ENCODE results near the gene MIS18A.

The MIS18A gene

DNA sequence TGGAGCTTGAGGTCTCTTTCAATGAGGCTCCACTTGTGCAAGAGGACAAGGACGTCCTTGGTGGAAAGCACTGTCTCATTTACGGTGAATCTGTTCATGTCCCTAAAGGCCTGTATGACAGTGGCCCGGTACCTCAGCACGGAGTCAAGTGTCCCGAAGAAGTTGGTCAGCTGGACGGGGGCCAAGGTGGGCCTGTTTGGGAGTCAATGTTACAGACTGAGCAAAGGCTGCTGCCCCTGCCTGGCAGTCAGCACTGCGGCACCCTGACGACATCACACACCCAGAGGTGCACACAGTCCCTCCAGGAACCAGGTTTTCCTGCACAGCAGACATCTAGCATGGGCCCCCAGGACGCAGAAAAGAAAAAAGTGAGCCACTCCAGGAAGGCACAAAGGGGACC, 38.9 kb upstream of the MIS18A start:
- Histone ChIP-seq H3K27ac (no peak overlapping the region), H3K36me3 (ENCODE audit: control insufficient read depth, insufficient read depth, low read length) (no peaks in the 10 kb centered on the region), H3K4me2 (ENCODE audit: low read length) (no peak overlapping the region), H3K4me3 (ENCODE audit: low read depth, low read length) (no peak overlapping the region), H3K79me2 (no peaks in the 10 kb centered on the region), H3K27me3 (ENCODE audit: control insufficient read depth, insufficient read depth, low read length) (no peaks in the 10 kb centered on the region), H2AFZ (no peak overlapping the region), H3K4me1 (no peaks in the 10 kb centered on the region), H3K9ac (no peak overlapping the region), H3K9me3 (ENCODE audit: control insufficient read depth, low read length) (no peaks in the 10 kb centered on the region)
- TF ChIP-seq, protein P1, sequence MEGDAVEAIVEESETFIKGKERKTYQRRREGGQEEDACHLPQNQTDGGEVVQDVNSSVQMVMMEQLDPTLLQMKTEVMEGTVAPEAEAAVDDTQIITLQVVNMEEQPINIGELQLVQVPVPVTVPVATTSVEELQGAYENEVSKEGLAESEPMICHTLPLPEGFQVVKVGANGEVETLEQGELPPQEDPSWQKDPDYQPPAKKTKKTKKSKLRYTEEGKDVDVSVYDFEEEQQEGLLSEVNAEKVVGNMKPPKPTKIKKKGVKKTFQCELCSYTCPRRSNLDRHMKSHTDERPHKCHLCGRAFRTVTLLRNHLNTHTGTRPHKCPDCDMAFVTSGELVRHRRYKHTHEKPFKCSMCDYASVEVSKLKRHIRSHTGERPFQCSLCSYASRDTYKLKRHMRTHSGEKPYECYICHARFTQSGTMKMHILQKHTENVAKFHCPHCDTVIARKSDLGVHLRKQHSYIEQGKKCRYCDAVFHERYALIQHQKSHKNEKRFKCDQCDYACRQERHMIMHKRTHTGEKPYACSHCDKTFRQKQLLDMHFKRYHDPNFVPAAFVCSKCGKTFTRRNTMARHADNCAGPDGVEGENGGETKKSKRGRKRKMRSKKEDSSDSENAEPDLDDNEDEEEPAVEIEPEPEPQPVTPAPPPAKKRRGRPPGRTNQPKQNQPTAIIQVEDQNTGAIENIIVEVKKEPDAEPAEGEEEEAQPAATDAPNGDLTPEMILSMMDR (IDR thresholded peaks at IDR 0.05): no peak

DNA sequence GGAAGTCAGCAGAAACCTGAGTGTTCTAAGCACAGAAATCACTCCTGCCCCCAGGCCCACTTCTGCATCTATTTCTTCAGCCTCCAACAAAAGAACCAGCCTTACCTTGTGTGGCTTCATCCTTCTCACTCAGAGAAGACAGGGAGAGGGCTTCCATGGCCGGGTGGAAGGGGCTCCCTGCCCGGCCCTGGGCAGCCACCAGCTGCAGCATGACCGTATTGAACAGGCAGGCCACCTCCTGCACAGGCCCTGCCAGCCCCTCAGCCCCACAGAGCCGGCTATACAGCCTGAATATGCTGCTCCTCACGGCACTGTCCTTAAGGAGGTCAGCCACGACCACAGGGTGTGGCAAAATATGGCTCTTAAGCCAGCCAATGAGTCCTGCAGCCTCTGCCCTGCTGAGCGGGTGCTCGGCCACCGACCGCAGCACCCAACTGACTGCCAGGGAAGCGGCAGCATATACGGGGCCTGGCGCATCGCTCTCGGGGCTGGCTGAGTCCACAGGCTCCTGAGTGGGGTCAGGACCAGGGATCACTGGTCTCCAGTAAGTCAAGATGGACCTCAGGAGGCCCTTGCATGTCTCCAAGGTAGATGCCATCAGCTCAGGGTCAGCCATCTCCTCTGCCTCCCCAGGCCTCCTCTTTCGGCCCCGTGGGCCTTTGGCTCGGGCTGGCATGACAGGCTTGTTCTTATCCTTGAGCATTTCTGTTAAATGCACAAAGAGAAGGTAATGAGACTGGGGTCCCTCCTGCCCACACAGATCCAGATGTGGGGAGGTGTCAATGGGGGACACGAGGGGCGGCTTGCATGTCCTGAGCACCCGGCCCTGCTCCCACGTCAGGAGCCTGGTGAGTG, 37.7 kb upstream of the MIS18A start:
- Histone ChIP-seq H3K4me3 (ENCODE audit: low read depth, low read length) (no peak overlapping the region), H2AFZ (no peak overlapping the region), H3K4me2 (ENCODE audit: low read length) (no peak overlapping the region), H3K9ac (no peak overlapping the region), H3K9me3 (ENCODE audit: control insufficient read depth, low read length) (no peaks in the 10 kb centered on the region), H3K27me3 (ENCODE audit: control insufficient read depth, insufficient read depth, low read length) (no peaks in the 10 kb centered on the region), H3K27ac (no peak overlapping the region), H3K36me3 (ENCODE audit: control insufficient read depth, insufficient read depth, low read length) (no peaks in the 10 kb centered on the region), H3K79me2 (no peaks in the 10 kb centered on the region), H3K4me1 (no peaks in the 10 kb centered on the region)
- TF ChIP-seq, protein P1 (IDR thresholded peaks at IDR 0.05): no peak

DNA sequence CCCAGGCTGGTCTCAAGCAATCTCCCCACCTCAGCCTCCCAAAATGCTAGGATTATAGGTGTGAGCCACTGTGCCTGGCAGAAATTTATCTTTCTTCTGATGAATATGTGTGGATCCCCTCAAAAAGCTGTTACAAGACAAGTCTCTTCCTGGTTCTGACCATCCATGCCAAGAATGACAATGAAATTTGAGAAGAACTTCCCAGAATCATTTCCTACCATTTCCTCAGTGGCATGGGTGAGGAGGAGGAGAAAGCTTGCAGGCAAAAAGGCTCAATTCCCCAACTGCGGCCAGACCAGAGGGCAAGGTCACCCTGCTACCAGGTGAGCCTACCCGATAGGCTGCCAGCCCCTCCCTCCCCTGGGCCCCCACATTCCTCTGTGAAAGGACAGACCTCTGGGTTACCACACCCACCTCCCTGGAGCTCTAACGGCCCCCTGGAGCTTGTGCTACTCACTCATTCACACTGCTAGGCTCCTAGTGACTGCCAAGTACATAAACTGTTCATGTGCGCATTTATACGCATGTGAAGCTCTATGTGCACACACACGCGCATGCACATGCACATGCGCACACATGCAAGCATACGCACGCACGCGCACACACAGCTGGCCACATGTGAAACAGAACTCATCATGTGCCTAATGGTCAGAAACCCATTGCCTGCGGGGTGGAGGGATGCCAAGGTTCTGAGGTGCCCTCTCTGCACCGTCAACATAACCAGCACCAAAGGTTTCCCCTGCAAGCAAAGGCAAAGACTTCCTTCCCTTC, 36.8 kb upstream of the MIS18A start:
- TF ChIP-seq, protein P1 (IDR thresholded peaks at IDR 0.05): no peak
- H3K79me2 ChIP-seq: no peaks in the 10 kb centered on the region

GRCh38 chr21:32314806-32315205, 36.0 kb upstream of the MIS18A start:
- Histone ChIP-seq H3K36me3 (ENCODE audit: control insufficient read depth, insufficient read depth, low read length) (no peaks in the 10 kb centered on the region), H3K4me3 (ENCODE audit: low read depth, low read length) (no peak overlapping the region), H3K79me2 (no peaks in the 10 kb centered on the region), H3K27me3 (ENCODE audit: control insufficient read depth, insufficient read depth, low read length) (no peaks in the 10 kb centered on the region), H3K4me2 (ENCODE audit: low read length) (no peak overlapping the region), H3K9ac (no peak overlapping the region), H3K4me1 (no peaks in the 10 kb centered on the region), H3K27ac (no peak overlapping the region), H2AFZ (no peak overlapping the region), H3K9me3 (ENCODE audit: control insufficient read depth, low read length) (no peaks in the 10 kb centered on the region)
- TF ChIP-seq, protein P1 (IDR thresholded peaks at IDR 0.05): no peak

More for the DNA sequence above, 36.8 kb upstream of the MIS18A start:
- H3K4me1 ChIP-seq: no peaks in the 10 kb centered on the region
- H3K4me3 ChIP-seq (ENCODE audit: low read depth, low read length): no peak overlapping the region
- no peak overlapping the region for H3K9ac ChIP-seq
- H2AFZ ChIP-seq: no peak overlapping the region
- no peak overlapping the region for H3K27ac ChIP-seq
- H3K4me2 ChIP-seq (ENCODE audit: low read length): no peak overlapping the region
- no peaks in the 10 kb centered on the region for H3K9me3 ChIP-seq (ENCODE audit: control insufficient read depth, low read length)
- no peaks in the 10 kb centered on the region for H3K36me3 ChIP-seq (ENCODE audit: control insufficient read depth, insufficient read depth, low read length)
- no peaks in the 10 kb centered on the region for H3K27me3 ChIP-seq (ENCODE audit: control insufficient read depth, insufficient read depth, low read length)

Data from parathyroid adenoma (tissue), 2 donors.